ENCODE data around the gene LRSAM1. TPM values are rescaled to one million over a fixed set of nuclear protein-coding genes. Genes with fewer than 3 reads are reported as not detected.

The LRSAM1 gene
- polyA plus RNA-seq, 1 donor (not counting 4 experiments of a cell fraction or from before 2014, with no cell fraction given), result 5.2 TPM

GRCh38 chr9:127528422-127529251, 77.3 kb downstream of the LRSAM1 start:
- Histone ChIP-seq H3K4me3 (ENCODE audit: control insufficient read depth in 2 of 3, extremely low read depth in 1 of 3, insufficient read depth in 2 of 3, low read depth in 1 of 3, low read length in 3 of 3) (no peak overlapping the region), H3K27ac (ENCODE audit: control insufficient read depth, insufficient read depth, low read length) (no peak overlapping the region), H3K9ac (ENCODE audit: control insufficient read depth, extremely low read depth, insufficient read depth, low read length) (no peak overlapping the region), H3K79me2 (ENCODE audit: control insufficient read depth, insufficient read depth, low read length) (peaks cover 75% of the 10 kb centered on the region), H3K36me3 (ENCODE audit: control insufficient read depth in 2 of 2, extremely low read depth in 1 of 2, insufficient read depth in 2 of 2, low read length in 2 of 2) (peaks cover 58 to 72% of the 10 kb centered on the region in 2 experiments), H3K4me1 (ENCODE audit: control insufficient read depth, extremely low read depth, insufficient read depth, low read length) (peaks cover 5% of the 10 kb centered on the region), H3K9me1 (ENCODE audit: control insufficient read depth, extremely low read depth, insufficient read depth, low read length) (no peaks in the 10 kb centered on the region), H4K20me1 (ENCODE audit: control insufficient read depth, extremely low read depth, insufficient read depth, low read length) (peaks cover 6% of the 10 kb centered on the region), H3K27me3 (ENCODE audit: control insufficient read depth, extremely low read depth, insufficient read depth, low read length) (no peaks in the 10 kb centered on the region), H2AFZ (ENCODE audit: control insufficient read depth, low read length) (no peak overlapping the region), H3K9me3 (ENCODE audit: control insufficient read depth, low read depth, low read length) (peaks cover 1% of the 10 kb centered on the region), H3K4me2 (ENCODE audit: control insufficient read depth, extremely low read depth, insufficient read depth, low read depth, low read length) (no peak overlapping the region)
- TF ChIP-seq, protein P1, sequence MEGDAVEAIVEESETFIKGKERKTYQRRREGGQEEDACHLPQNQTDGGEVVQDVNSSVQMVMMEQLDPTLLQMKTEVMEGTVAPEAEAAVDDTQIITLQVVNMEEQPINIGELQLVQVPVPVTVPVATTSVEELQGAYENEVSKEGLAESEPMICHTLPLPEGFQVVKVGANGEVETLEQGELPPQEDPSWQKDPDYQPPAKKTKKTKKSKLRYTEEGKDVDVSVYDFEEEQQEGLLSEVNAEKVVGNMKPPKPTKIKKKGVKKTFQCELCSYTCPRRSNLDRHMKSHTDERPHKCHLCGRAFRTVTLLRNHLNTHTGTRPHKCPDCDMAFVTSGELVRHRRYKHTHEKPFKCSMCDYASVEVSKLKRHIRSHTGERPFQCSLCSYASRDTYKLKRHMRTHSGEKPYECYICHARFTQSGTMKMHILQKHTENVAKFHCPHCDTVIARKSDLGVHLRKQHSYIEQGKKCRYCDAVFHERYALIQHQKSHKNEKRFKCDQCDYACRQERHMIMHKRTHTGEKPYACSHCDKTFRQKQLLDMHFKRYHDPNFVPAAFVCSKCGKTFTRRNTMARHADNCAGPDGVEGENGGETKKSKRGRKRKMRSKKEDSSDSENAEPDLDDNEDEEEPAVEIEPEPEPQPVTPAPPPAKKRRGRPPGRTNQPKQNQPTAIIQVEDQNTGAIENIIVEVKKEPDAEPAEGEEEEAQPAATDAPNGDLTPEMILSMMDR (optimal IDR thresholded peaks at IDR 0.05 in 1 of 3, IDR thresholded peaks at IDR 0.05 in 1 of 3, conservative IDR thresholded peaks at IDR 0.05 in 1 of 3; ENCODE audit: extremely low read depth in 1 of 3, insufficient read depth in 2 of 3, low read length in 3 of 3), result no peak
- dilution Hi-C loops (cut with MboI; ENCODE audit: extremely low pct_ligation_motif_present, low sequenced_read_pairs), result no loop called here
- no peak for FAIRE-seq
- no peak for DNase-seq (ENCODE audit: low read depth, low spot score)

GRCh38 chr9:127529671-127530070, 78.4 kb downstream of the LRSAM1 start:
- no peak overlapping the region for H3K4me3 ChIP-seq (ENCODE audit: control insufficient read depth in 2 of 3, extremely low read depth in 1 of 3, insufficient read depth in 2 of 3, low read depth in 1 of 3, low read length in 3 of 3)
- peaks cover 51 to 65% of the 10 kb centered on the region in 2 experiments for H3K36me3 ChIP-seq (ENCODE audit: control insufficient read depth in 2 of 2, extremely low read depth in 1 of 2, insufficient read depth in 2 of 2, low read length in 2 of 2)
- dilution Hi-C loops (cut with MboI; ENCODE audit: extremely low pct_ligation_motif_present, low sequenced_read_pairs), result no loop called here
- H2AFZ ChIP-seq (ENCODE audit: control insufficient read depth, low read length), result no peak overlapping the region
- H3K4me2 ChIP-seq (ENCODE audit: control insufficient read depth, extremely low read depth, insufficient read depth, low read depth, low read length), result no peak overlapping the region
- H3K79me2 ChIP-seq (ENCODE audit: control insufficient read depth, insufficient read depth, low read length), result peaks cover 78% of the 10 kb centered on the region
- no peaks in the 10 kb centered on the region for H3K9me1 ChIP-seq (ENCODE audit: control insufficient read depth, extremely low read depth, insufficient read depth, low read length)
- no peak overlapping the region for H3K9ac ChIP-seq (ENCODE audit: control insufficient read depth, extremely low read depth, insufficient read depth, low read length)
- TF ChIP-seq EZH2 (IDR thresholded peaks at IDR 0.05; ENCODE audit: low read length), result no peak
- no peaks in the 10 kb centered on the region for H3K27me3 ChIP-seq (ENCODE audit: control insufficient read depth, extremely low read depth, insufficient read depth, low read length)
- FAIRE-seq (no peak), DNase-seq (ENCODE audit: low read depth, low spot score) (no peak)
- peaks cover 6% of the 10 kb centered on the region for H3K4me1 ChIP-seq (ENCODE audit: control insufficient read depth, extremely low read depth, insufficient read depth, low read length)
- no peaks in the 10 kb centered on the region for H3K9me3 ChIP-seq (ENCODE audit: control insufficient read depth, low read depth, low read length)
- H4K20me1 ChIP-seq (ENCODE audit: control insufficient read depth, extremely low read depth, insufficient read depth, low read length), result peaks cover 4% of the 10 kb centered on the region
- no peak overlapping the region for H3K27ac ChIP-seq (ENCODE audit: control insufficient read depth, insufficient read depth, low read length)
